Measurements from ENCODE around the gene SLC6A9.

Gene SLC6A9

DNA sequence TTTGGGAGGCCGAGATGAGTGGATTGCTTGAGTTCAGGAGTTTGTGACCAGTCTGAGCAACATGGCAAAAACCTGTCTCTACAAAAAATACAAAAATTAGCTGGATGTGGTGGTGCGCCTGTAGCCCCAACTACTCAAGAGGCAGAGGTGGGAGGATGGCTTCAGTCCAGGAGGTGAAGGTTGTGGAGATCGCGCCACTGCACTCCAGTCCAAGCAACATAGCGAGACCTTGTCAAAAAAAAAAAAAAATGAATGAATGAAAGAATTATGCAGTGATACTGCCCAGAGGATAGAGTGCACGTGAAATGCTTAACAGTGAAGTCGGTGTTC is 61.9 kb downstream of the SLC6A9 start:
- no peak for DNase-seq (ENCODE audit: low read depth in 2 of 2)
- TF ChIP-seq, protein P1, sequence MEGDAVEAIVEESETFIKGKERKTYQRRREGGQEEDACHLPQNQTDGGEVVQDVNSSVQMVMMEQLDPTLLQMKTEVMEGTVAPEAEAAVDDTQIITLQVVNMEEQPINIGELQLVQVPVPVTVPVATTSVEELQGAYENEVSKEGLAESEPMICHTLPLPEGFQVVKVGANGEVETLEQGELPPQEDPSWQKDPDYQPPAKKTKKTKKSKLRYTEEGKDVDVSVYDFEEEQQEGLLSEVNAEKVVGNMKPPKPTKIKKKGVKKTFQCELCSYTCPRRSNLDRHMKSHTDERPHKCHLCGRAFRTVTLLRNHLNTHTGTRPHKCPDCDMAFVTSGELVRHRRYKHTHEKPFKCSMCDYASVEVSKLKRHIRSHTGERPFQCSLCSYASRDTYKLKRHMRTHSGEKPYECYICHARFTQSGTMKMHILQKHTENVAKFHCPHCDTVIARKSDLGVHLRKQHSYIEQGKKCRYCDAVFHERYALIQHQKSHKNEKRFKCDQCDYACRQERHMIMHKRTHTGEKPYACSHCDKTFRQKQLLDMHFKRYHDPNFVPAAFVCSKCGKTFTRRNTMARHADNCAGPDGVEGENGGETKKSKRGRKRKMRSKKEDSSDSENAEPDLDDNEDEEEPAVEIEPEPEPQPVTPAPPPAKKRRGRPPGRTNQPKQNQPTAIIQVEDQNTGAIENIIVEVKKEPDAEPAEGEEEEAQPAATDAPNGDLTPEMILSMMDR (IDR thresholded peaks at IDR 0.05; ENCODE audit: low read depth, low read length) = no peak
- no peak overlapping the region for H3K4me3 ChIP-seq (replicated peaks in 1 of 2; ENCODE audit: low read depth in 2 of 2, low read length in 2 of 2)

DNA sequence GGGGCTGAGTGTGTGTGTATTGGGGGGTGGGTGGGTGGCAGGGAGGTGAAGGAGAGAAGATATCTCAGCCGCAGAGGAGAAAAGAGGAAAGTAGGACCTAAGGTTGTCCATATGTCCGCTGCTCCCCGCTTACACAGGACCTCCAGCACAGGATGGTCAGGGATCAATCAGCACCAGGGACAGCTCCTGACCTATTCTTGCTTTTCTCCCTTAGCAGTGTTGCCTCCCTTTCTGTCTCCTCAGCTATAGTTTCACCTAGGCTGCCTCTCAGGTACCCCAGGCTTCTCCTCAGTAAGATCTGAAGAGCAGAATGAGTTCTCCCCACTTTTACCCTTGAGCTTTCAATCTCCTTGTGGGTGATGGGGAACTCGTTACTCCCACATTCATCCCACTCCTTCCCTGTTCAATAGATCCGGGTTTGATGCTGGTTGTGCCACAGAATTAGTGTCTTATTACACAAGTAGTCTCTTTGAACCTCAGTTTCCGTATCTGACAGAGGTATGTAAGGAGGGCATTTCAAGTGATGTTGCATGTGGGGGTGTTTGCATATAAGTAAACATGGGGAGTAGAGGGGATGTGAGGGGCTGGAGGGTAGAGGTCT is 62.8 kb downstream of the SLC6A9 start:
- H3K4me3 ChIP-seq (replicated peaks in 1 of 2; ENCODE audit: low read depth in 2 of 2, low read length in 2 of 2) = no peak overlapping the region
- DNase-seq (ENCODE audit: low read depth in 2 of 2) = peak; percentile 39 to 49

DNA sequence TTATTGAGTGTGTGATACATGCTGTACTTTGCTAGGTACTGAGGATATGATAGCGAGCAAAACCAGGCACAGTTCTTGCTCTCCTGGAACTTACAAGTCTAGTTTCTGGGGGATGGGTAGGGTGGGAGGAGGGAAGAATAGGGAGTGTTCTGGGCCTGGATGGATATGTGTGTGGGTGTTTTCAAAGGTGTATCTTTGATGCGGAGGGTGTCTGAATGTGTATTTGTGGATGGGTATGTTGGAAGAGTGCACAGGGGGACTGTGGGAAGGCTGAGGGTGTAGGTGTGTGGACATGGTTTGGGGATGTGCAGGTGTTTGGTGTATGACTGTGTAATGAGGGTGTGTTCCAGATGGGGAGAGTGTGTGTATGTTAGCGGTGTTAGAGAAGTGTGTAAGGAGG is 65.9 kb downstream of the SLC6A9 start:
- TF ChIP-seq, protein P1 (IDR thresholded peaks at IDR 0.05; ENCODE audit: low read depth, low read length) = no peak
- DNase-seq (ENCODE audit: low read depth in 2 of 2) = no peak
- H3K4me3 ChIP-seq (replicated peaks in 1 of 2; ENCODE audit: low read depth in 2 of 2, low read length in 2 of 2) = no peak overlapping the region

More for the DNA sequence above, 62.8 kb downstream of the SLC6A9 start:
- TF ChIP-seq, protein P1 (IDR thresholded peaks at IDR 0.05; ENCODE audit: low read depth, low read length) = no peak

DNA sequence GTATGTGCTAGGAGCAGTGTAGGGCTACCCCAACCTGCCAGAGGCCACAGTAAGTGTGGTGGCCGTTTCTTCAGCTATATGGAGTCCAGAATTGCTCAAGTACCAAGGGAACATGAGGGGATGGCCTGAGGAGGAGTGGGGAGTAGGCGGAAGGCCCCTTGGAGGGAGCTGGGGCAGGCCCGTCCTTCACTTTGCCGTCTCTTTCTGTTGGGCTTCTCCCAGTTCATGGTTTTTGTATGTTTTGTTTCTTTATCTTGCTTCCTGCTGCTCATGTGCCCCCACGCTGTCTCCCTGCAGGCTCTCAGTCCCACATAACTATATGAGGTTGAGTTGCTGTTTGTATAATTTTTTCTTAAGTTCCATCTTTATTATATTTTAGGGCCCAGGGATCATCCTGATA is 67.4 kb downstream of the SLC6A9 start:
- H3K4me3 ChIP-seq (replicated peaks in 1 of 2; ENCODE audit: low read depth in 2 of 2, low read length in 2 of 2) = no peak overlapping the region
- TF ChIP-seq, protein P1 (IDR thresholded peaks at IDR 0.05; ENCODE audit: low read depth, low read length) = no peak
- DNase-seq (ENCODE audit: low read depth in 2 of 2) = no peak

DNA sequence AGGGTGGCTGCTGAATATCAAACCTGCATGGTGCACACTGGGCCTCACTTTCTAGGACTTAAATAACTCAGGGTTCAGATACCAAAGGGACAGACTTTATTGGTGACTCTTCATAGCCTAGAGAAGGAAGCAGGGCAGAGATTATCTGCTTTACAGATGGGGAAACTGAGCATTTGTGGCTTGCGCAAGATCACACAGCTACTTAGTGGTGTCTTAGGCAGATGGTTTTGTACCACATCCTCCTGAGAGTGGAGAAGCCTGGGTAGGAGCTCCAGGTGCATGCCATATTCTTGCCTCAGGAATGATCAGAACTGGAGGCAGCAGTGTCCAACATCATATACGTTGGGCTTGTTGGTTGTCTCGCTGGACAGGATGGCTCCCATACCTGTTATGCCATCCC is 68.3 kb downstream of the SLC6A9 start:
- no peak for DNase-seq (ENCODE audit: low read depth in 2 of 2)
- H3K4me3 ChIP-seq (replicated peaks in 1 of 2; ENCODE audit: low read depth in 2 of 2, low read length in 2 of 2) = no peak overlapping the region
- TF ChIP-seq, protein P1 (IDR thresholded peaks at IDR 0.05; ENCODE audit: low read depth, low read length) = no peak

DNA sequence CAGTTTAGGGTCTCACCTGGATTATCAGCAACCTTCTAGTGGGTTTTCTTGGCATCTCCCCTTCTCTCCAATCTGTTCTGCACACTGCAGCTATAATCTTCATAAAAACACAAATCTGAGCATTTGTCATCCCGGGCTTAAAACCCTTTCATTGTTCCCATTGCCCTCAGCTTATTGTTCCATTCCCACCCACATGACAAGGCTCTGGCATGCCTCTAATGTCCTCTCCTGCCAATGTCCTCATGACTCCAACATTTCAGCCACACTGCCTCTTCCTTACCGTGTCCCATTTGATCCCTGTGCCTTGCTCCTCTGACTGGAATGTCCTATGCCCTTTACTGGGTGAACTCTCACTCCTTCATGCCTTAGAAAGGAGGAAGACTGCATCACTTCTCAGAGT is 68.9 kb downstream of the SLC6A9 start:
- H3K4me3 ChIP-seq (replicated peaks in 1 of 2; ENCODE audit: low read depth in 2 of 2, low read length in 2 of 2) = no peak overlapping the region
- TF ChIP-seq, protein P1 (IDR thresholded peaks at IDR 0.05; ENCODE audit: low read depth, low read length) = no peak
- no peak for DNase-seq (ENCODE audit: low read depth in 2 of 2)

DNA sequence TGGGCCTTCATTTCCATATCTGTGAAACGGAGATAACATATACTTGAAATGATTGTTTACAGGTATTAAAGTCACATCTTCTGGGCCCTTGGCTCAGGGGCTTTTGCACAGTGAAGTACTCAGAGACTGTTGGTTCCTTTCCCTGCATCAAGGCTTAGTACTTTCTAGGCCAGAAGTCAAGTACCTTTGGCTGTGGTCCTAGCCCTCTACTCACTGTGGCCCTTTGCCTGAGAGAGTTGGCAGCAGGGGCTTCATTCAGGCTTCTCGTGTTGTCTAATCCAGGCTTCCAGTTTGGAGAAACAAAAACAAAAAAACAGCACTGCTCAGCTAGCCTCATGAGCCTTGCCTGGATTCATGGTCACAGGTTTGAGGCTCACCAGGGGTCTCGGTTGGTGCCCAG is 69.6 kb downstream of the SLC6A9 start:
- no peak overlapping the region for H3K4me3 ChIP-seq (replicated peaks in 1 of 2; ENCODE audit: low read depth in 2 of 2, low read length in 2 of 2)
- TF ChIP-seq, protein P1 (IDR thresholded peaks at IDR 0.05; ENCODE audit: low read depth, low read length) = no peak
- DNase-seq (ENCODE audit: low read depth in 2 of 2) = no peak

Measured in cardiac fibroblast (primary cell).